Measurements from ENCODE around the gene RCC2. TPM values are rescaled to one million over a fixed set of nuclear protein-coding genes. Genes with fewer than 3 reads are reported as not detected.

RCC2 gene
- total and polyA plus RNA-seq, 8 donors, result 15.8 to 73.6 (median 26.0) TPM

- TF ChIP-seq, protein P1, sequence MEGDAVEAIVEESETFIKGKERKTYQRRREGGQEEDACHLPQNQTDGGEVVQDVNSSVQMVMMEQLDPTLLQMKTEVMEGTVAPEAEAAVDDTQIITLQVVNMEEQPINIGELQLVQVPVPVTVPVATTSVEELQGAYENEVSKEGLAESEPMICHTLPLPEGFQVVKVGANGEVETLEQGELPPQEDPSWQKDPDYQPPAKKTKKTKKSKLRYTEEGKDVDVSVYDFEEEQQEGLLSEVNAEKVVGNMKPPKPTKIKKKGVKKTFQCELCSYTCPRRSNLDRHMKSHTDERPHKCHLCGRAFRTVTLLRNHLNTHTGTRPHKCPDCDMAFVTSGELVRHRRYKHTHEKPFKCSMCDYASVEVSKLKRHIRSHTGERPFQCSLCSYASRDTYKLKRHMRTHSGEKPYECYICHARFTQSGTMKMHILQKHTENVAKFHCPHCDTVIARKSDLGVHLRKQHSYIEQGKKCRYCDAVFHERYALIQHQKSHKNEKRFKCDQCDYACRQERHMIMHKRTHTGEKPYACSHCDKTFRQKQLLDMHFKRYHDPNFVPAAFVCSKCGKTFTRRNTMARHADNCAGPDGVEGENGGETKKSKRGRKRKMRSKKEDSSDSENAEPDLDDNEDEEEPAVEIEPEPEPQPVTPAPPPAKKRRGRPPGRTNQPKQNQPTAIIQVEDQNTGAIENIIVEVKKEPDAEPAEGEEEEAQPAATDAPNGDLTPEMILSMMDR (IDR thresholded peaks at IDR 0.05), result no peak
- TF ChIP-seq POLR2AphosphoS5 (IDR thresholded peaks at IDR 0.05) (no peak), EP300 (IDR thresholded peaks at IDR 0.05) (no peak), POLR2A (IDR thresholded peaks at IDR 0.05) (no peak)
These were observed 75.7 kb downstream of the RCC2 start for GRCh38 chr1:17363771-17364170.

GRCh38 chr1:17363351-17363750 lies 76.1 kb downstream of the RCC2 start:
- Histone ChIP-seq H3K9me3 (peaks cover 0 to 4% (median 0%) of the 10 kb centered on the region in 4 donors), H3K36me3 (no peaks in the 10 kb centered on the region), H3K27ac (no peak overlapping the region), H3K27me3 (peaks cover 0 to 53% (median 5%) of the 10 kb centered on the region in 3 donors), H3K4me3 (no peak overlapping the region), H3K4me1 (no peaks in the 10 kb centered on the region)
- 77 to 89% (median 85%) methylated on average over 11 to 12 of the region's 12 CpGs for WGBS, 5 donors
- TF ChIP-seq, protein P1 (IDR thresholded peaks at IDR 0.05), result no peak
- TF ChIP-seq POLR2AphosphoS5 (IDR thresholded peaks at IDR 0.05) (no peak), EP300 (IDR thresholded peaks at IDR 0.05) (no peak), POLR2A (IDR thresholded peaks at IDR 0.05) (no peak)
- intact Hi-C loops (cut with DNase I; ENCODE audit: low total_unique reads), result no loop called here
- DNase-seq, result no peak

More at GRCh38 chr1:17363771-17364170, 75.7 kb downstream of the RCC2 start:
- intact Hi-C loops (cut with DNase I; ENCODE audit: low total_unique reads), result no loop called here
- H3K9me3 ChIP-seq, result peaks cover 0 to 4% (median 0%) of the 10 kb centered on the region in 4 donors
- 73 to 84% (median 80%) methylated on average over 4 of the region's 4 CpGs for WGBS, 5 donors
- H3K4me1 ChIP-seq, result no peaks in the 10 kb centered on the region
- DNase-seq, result no peak
- no peak overlapping the region for H3K27ac ChIP-seq
- no peak overlapping the region for H3K4me3 ChIP-seq
- H3K36me3 ChIP-seq, result no peaks in the 10 kb centered on the region
- H3K27me3 ChIP-seq, result peaks cover 0 to 52% (median 5%) of the 10 kb centered on the region in 3 donors

GRCh38 chr1:17361687-17362086 lies 77.8 kb downstream of the RCC2 start:
- 58 to 72% (median 65%) methylated on average over 4 of the region's 4 CpGs for WGBS, 5 donors
- no peak for TF ChIP-seq POLR2A (IDR thresholded peaks at IDR 0.05)
- no peak for TF ChIP-seq EP300 (IDR thresholded peaks at IDR 0.05)
- no peak for TF ChIP-seq POLR2AphosphoS5 (IDR thresholded peaks at IDR 0.05)
- TF ChIP-seq, protein P1 (IDR thresholded peaks at IDR 0.05), result no peak
- DNase-seq, result no peak

DNA sequence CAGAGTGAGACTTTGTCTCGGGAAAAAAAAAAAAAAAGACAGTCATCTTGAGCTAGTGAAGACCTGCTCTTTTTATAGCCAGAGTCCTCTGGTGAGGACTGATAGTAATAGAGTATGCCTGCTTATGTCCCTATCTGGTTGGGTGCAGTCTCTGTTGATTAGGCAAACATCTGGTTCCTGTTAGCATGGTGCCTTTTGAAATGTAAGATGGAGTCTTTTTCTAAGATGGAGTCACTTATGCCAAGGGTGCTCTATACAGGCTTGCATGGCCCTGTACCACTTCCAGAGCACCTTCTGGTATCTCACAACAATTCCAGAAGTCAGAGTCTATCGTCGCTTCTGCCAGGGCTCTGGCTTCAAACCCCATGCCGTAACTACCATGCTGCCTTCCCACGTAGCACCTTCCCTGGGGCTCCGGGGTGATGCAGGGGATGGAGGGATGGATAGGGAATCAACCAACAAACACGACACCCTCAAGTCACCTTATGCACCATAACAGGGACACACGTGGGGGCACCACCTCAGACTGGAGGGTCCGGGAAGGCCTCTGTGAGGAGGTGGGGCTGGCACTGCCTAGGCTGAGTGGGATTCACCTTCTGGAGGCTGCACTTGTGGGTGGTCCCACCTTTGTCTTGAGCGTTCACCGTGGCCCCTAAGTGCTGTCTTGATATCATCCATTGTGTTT lies 79.1 kb downstream of the RCC2 start:
- WGBS, 5 donors, result 80 to 87% (median 83%) methylated on average over 10 to 11 of the region's 11 CpGs
- TF ChIP-seq EP300 (IDR thresholded peaks at IDR 0.05), result no peak
- no peak for TF ChIP-seq POLR2A (IDR thresholded peaks at IDR 0.05)
- no peak for TF ChIP-seq POLR2AphosphoS5 (IDR thresholded peaks at IDR 0.05)
- TF ChIP-seq, protein P1 (IDR thresholded peaks at IDR 0.05), result no peak
- DNase-seq, result no peak
- Histone ChIP-seq H3K36me3 (no peaks in the 10 kb centered on the region), H3K27ac (no peak overlapping the region), H3K4me1 (no peaks in the 10 kb centered on the region), H3K4me3 (no peak overlapping the region), H3K9me3 (peaks cover 0 to 4% (median 0%) of the 10 kb centered on the region in 4 donors), H3K27me3 (peaks cover 0 to 38% (median 5%) of the 10 kb centered on the region in 3 donors)
- intact Hi-C loops (cut with DNase I; ENCODE audit: low total_unique reads), result no loop called here

More at GRCh38 chr1:17361687-17362086, 77.8 kb downstream of the RCC2 start:
- Histone ChIP-seq H3K36me3 (no peaks in the 10 kb centered on the region), H3K9me3 (peaks cover 0 to 4% (median 0%) of the 10 kb centered on the region in 4 donors), H3K4me1 (no peaks in the 10 kb centered on the region), H3K27ac (no peak overlapping the region), H3K27me3 (peaks cover 0 to 40% (median 5%) of the 10 kb centered on the region in 3 donors), H3K4me3 (no peak overlapping the region)
- intact Hi-C loops (cut with DNase I; ENCODE audit: low total_unique reads), result no loop called here
